AG09319 (cell line): ENCODE results near the gene LGALS14.

Experiments used
- DNase-seq: peaks from one replicate; pipeline ENCODE4 v3.0.0-alpha.2; 2010; ENCODE audit warnings: low read depth; ENCODE audit errors: extremely low read depth
- CTCF ChIP-seq: IDR thresholded peaks from 2 replicates; pipeline ENCODE4 v1.5.1; 2011; ENCODE audit warnings: low read depth, mild to moderate bottlenecking, inconsistent platforms, low read length, moderate library complexity

Gene LGALS14

GRCh38 chr19:39749981-39750380 is 45.7 kb downstream of the LGALS14 start:
- no peak for TF ChIP-seq CTCF
- no peak for DNase-seq

DNA sequence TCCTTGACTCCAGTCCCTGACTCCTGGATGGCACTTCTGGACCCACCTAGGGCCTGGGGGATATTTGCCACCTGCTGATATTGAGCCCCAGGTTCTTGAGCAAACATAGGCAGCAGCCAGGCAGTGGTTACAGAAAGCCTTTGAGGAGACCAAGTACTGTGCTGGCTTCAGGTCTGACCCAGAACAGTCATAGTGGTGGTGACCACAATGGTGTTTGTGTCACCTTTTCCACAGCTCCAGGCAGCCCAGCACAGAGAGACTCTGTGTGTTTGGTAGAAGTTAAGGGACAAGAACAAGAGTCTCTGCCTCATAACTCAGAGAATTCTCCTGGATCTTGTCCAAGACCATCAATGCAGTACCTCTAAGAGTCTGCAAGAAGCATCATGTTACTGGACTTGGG is 48.1 kb downstream of the LGALS14 start:
- no peak for DNase-seq
- no peak for TF ChIP-seq CTCF

DNA sequence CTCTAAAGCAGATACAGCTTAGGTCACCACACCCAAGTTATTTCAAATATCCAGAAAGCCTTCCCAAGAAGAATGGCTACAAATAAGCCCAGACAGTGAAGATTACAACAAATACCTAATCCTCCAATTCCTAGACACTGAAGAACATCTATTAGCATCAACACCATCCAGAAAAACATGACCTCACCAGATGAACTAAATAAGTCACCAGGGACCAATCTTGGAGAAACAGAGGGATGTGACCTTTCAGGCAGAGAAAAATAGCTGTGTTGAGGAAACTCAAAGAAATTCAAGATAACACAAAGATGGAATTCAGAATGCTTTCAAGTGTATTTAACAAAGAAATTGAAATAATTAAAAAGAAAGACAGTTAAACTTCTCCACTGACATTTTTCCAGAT is 48.5 kb downstream of the LGALS14 start:
- no peak for DNase-seq
- no peak for TF ChIP-seq CTCF

DNA sequence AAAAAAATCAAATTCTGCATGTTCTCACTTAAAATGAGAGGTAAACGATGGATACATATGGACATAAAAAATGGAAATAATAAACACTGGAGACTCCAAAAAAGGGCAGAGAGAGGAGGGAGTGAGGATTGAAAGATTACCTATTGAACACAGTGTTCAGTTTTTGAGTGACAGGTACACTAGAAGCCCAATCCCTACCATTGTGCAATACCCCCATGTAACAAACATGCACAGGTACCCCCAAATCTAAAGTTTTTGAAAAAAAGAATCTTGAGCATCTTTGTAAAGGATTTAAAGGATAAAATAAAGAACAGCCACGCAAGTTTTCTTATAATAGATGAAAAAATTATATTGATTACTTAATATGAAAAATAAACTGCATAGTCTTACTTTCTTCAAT is 50.3 kb downstream of the LGALS14 start:
- TF ChIP-seq CTCF, result no peak
- DNase-seq, result no peak

- no peak for TF ChIP-seq CTCF
- DNase-seq, result no peak
These were observed 50.7 kb downstream of the LGALS14 start for GRCh38 chr19:39754971-39755370.
